DMS 273 treated with DMSO at 0.1 percent for 48 hours (cell line): ENCODE results near the gene CSGALNACT2.

ENCODE experiments used
- DNase-seq: peaks from one replicate; lab custom pipeline; 2025; lab: John Stamatoyannopoulos, UW

The CSGALNACT2 gene

DNA sequence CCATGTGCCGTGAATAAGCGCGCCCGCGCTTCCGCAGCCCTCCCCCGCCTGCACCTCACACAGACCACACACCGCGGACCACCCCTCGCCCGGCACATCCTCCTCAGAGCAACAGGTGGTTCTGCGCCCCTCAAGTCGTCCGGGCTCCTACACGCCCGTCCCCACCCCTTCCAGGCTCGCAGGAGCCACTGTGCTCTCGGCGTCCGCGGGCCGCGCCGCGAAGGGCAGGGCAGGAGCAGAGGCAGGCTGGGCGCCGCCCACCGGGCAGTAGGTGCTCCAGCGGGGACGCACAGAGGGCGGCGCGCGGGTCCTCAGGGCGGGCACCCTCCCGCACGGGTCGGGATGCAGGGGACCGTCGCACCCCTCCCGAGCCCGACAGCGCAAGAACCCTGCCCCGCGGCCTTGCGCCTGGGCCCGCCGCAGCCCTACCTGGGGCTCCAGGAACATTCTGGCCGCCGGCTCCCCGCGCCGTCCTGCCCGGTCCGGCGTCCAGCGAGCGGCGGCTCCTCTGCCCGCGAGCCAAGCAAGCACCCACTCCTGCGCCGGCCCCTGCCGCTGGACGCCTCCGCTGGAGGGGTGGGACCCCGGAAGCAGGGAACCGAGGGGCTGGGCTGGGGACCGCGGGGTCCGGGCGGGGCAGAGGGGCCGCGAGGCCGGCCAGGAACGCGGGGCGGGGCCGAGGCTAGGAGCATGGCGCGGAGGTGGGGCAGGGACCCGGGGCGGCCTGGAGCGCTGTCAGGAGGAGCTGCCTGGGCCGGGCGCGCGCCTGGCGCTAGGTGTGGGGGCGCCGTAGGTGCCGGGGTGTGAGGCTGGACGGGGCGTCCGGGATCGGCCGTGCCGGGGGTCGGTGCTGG lies 91.2 kb downstream of the CSGALNACT2 start:
- DNase-seq, result no peak

DNA sequence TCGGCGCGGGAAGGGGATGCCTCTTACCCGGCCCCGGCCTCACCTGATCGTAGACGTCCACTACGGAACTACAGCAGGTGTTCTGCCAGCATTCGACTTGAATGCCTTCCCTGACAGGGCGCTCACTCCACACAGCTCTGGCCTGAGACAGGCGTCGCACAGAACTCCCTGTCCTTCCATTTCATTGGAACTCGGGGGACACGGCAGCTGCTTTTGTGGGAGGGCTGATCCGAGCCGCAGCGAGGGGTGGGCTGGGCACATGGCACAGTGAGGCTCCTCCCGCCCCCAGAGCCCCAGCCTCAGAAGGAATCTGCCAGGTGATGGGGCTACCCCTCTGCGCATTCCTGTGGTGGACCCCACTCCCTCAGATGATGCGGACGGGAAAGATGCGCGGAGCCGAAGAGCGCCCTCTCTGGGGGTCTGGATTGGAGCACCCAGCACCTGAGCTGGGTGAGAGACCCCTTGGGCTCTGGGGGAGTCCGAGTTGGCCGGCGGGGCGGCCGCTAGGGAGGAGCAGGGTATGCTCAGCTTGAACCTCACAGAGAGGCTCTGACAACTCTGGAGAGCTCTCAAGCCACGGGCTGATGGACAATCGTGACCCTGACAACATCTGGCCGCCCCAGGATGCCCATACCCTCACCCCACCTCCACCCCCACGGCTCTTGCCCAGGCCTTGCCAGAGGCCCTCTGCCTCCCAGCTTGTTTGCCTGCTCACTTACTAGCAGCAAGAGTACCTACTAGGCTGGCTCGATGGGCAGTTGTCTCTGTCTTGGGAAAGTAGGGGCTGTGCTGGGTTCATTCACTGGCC lies 92.1 kb downstream of the CSGALNACT2 start:
- no peak for DNase-seq

DNA sequence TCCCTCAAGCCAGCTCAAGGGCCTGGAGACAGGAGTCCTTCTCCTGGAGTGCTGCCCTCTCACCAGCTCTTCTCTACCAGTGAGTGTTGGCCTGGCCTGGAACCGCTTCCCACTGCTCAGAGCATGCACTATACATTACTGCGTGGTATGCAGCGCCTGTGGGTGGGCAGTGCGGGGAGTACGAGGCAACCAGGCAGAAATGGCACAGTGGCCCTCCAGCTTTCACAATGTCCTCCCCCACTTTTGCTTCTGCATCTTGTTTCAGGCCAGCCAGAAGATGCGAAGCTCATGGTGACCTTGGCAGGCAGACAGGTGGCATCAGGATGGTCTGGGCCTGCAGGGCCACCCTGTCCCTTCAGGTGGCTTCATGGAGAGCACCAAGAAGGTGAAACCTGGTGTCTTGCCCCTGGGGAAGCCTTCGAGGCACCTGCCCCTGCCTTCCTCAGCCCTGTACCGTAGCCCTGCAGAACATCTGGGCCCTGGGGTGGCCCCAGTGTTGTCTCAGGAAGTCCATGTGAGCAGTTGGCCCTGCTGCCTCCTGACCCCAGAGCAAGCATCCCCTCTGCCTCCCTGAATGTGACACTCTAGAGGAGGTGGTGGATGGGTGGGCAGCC lies 92.8 kb downstream of the CSGALNACT2 start:
- no peak for DNase-seq

DNA sequence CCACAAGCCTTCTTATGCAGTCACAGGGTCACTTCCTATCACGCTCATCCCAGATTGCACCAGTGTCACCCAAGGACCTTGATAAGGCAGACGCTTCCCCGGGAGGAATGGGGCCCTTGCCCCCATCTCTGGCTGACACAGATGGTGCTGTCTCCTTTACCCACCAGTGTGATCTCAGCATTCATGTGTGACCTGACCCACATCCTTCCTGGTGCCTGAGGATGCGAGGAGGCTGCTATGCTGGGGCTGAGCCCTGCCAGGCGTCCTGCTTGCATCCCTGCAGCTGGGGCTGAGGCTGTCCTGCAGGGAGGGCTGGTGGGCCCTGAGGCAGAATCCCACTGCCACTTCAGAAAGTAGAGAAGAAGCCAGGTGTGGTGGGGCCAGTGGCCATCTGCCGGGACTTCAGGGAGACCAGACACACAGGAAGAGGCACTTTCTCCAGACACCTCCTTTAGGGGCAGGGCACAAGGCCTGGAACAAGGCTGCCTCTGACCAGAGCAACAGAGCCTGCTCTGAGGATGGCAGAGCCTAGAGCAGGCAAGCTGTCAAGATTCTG lies 93.4 kb downstream of the CSGALNACT2 start:
- DNase-seq, result no peak

DNA sequence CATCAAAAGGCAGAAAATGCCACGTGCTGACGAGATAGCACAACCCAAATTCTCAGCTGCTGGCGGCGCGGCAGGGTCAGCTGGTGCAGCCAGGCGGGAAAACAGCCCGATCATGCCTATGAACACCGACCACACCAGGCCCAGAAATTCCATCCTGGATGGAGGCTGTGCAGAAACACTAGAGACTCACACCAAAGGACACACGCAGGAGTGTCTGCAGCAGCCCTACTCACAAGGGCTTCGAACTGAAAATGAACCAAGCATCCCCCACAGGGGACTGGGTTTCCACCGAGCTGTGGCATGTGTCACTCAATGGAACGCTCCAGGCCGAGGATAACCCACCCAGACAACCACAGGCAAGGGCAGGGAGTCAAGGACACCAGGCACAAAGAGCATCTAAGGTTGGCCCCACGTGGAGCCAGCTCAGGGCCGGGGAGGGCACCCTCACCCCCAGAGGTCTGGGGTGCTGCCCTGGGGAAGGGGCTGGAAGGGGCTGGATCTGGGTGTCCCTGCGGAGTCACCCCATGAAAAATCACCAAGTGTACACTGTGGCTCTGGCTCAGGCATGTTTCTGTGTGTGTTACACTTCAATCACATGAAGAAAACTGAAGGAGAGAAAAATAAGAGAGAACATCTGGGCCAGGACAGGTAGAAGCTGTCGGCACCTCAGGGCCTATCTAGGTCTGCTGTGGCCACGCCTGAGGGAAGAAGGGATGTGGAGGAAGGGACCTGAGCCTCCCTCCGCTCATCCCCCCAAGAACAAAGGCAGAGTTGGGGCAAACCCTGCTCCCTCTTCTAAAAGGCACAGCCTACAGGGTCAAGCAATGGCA lies 95.6 kb downstream of the CSGALNACT2 start:
- DNase-seq, result no peak

DNA sequence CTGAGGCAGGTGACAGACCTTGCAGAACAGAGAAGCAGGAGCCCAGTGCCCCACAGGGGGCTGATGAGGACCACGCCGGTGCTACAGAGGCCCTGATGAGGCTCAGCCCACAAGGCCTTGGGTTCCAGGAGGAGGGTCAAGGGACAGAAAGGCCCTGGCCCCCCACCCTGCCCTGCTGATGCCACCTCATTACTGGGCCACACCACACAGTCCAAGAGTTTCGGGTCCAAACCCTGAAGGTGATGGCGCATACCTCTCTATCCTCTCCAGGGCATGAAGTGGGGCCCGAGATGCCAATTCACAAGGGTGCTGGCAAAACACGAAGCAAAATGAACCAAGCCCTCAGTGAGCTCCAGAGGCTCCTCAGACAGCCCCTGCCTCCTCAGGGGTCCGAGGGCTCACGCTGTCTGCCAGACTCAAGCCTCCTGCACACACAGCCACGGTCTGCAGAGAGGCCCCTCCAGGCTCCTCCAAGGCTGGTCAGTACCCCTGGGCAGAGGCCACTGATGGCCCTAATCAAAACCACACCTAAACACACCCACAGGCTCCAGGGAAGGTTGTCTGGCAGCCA lies 96.3 kb downstream of the CSGALNACT2 start:
- DNase-seq, result no peak
